ENCODE measurements around the gene PVR.

Gene PVR

GRCh38 chr19:44671400-44671799 is 27.7 kb downstream of the PVR start, which contains the start of gene CEACAM19:
TSS of gene CEACAM19 (plus strand) at chr19:44671482. CDS start at chr19:44671932, 450 bp downstream.
- no peak within 1 kb of the TSS for H3K4me2 ChIP-seq (ENCODE audit: low read length)
- no peaks in the 10 kb centered on the region for H3K9me2 ChIP-seq (replicated peaks; ENCODE audit: control insufficient read depth, low read length)
- H4K20me1 ChIP-seq (ENCODE audit: control insufficient read depth, insufficient read depth, low read depth, low read length), result no peaks in the 10 kb centered on the region
- H3K79me2 ChIP-seq (ENCODE audit: control insufficient read depth, low read length), result no peaks in the 10 kb centered on the region
- no peaks in the 10 kb centered on the region for H3K4me1 ChIP-seq (ENCODE audit: control insufficient read depth, low read length)
- no peaks in the 10 kb centered on the region for H3F3A ChIP-seq (ENCODE audit: control insufficient read depth, insufficient read depth)
- no peaks in the 10 kb centered on the region for H3K27me3 ChIP-seq (ENCODE audit: control insufficient read depth, low read length)
- H3K9me3 ChIP-seq (ENCODE audit: control insufficient read depth, insufficient read depth, low read length), result no peaks in the 10 kb centered on the region
- no peak within 1 kb of the TSS for H3K4me3 ChIP-seq (ENCODE audit: low read length)
- H3K36me3 ChIP-seq (ENCODE audit: control insufficient read depth, low read length), result no peaks in the 10 kb centered on the region
- TF ChIP-seq CTCF (IDR thresholded peaks at IDR 0.05; ENCODE audit: low read depth, low read length, poor library complexity, severe bottlenecking) (no peak), EZH2phosphoT487 (IDR thresholded peaks at IDR 0.05; ENCODE audit: borderline replicate concordance, low read length) (no peak)
- no peak within 1 kb of the TSS for H3K27ac ChIP-seq (ENCODE audit: low read depth, low read length)

- Histone ChIP-seq H3K9me2 (replicated peaks; ENCODE audit: control insufficient read depth, low read length) (no peaks in the 10 kb centered on the region), H3K4me1 (ENCODE audit: control insufficient read depth, low read length) (no peaks in the 10 kb centered on the region), H3K79me2 (ENCODE audit: control insufficient read depth, low read length) (no peaks in the 10 kb centered on the region), H3K27ac (ENCODE audit: low read depth, low read length) (no peak overlapping the region), H4K20me1 (ENCODE audit: control insufficient read depth, insufficient read depth, low read depth, low read length) (no peaks in the 10 kb centered on the region), H3K9me3 (ENCODE audit: control insufficient read depth, insufficient read depth, low read length) (no peaks in the 10 kb centered on the region), H3K27me3 (ENCODE audit: control insufficient read depth, low read length) (no peaks in the 10 kb centered on the region), H3K4me3 (ENCODE audit: low read length) (no peak overlapping the region), H3K4me2 (ENCODE audit: low read length) (no peak overlapping the region), H3F3A (ENCODE audit: control insufficient read depth, insufficient read depth) (no peaks in the 10 kb centered on the region), H3K36me3 (ENCODE audit: control insufficient read depth, low read length) (no peaks in the 10 kb centered on the region)
- no peak for TF ChIP-seq CTCF (IDR thresholded peaks at IDR 0.05; ENCODE audit: low read depth, low read length, poor library complexity, severe bottlenecking)
- TF ChIP-seq EZH2phosphoT487 (IDR thresholded peaks at IDR 0.05; ENCODE audit: borderline replicate concordance, low read length), result no peak
Observed at GRCh38 chr19:44672226-44672625, 28.5 kb downstream of the PVR start.

GRCh38 chr19:44673510-44673909 is 29.8 kb downstream of the PVR start:
- no peaks in the 10 kb centered on the region for H3K9me3 ChIP-seq (ENCODE audit: control insufficient read depth, insufficient read depth, low read length)
- no peak overlapping the region for H3K4me3 ChIP-seq (ENCODE audit: low read length)
- no peak overlapping the region for H3K27ac ChIP-seq (ENCODE audit: low read depth, low read length)
- no peaks in the 10 kb centered on the region for H3F3A ChIP-seq (ENCODE audit: control insufficient read depth, insufficient read depth)
- H4K20me1 ChIP-seq (ENCODE audit: control insufficient read depth, insufficient read depth, low read depth, low read length), result no peaks in the 10 kb centered on the region
- H3K79me2 ChIP-seq (ENCODE audit: control insufficient read depth, low read length), result no peaks in the 10 kb centered on the region
- no peaks in the 10 kb centered on the region for H3K36me3 ChIP-seq (ENCODE audit: control insufficient read depth, low read length)
- no peaks in the 10 kb centered on the region for H3K9me2 ChIP-seq (replicated peaks; ENCODE audit: control insufficient read depth, low read length)
- H3K4me1 ChIP-seq (ENCODE audit: control insufficient read depth, low read length), result no peaks in the 10 kb centered on the region
- no peaks in the 10 kb centered on the region for H3K27me3 ChIP-seq (ENCODE audit: control insufficient read depth, low read length)
- no peak overlapping the region for H3K4me2 ChIP-seq (ENCODE audit: low read length)
- TF ChIP-seq CTCF (IDR thresholded peaks at IDR 0.05; ENCODE audit: low read depth, low read length, poor library complexity, severe bottlenecking), result no peak
- TF ChIP-seq EZH2phosphoT487 (IDR thresholded peaks at IDR 0.05; ENCODE audit: borderline replicate concordance, low read length), result no peak

All from DOHH2 (cell line).